GM12864 (cell line): ENCODE results near the gene GTSE1.

Experiments used
- DNase-seq: peaks from one replicate; pipeline ENCODE4 v3.0.0-alpha.2; 2011; ENCODE audit warnings: low read depth
- H3K4me3 ChIP-seq: 2 replicates; pipeline ENCODE4 v1.5.1; 2011; ENCODE audit warnings: mild to moderate bottlenecking, low read depth, low read length, control low read depth
- CTCF ChIP-seq: IDR thresholded peaks from 2 replicates; pipeline ENCODE4 v1.5.1; 2011; ENCODE audit warnings: low read depth, mild to moderate bottlenecking, moderate library complexity, low read length, control low read depth, inconsistent platforms; ENCODE audit errors: missing control alignments

Gene GTSE1

GRCh38 chr22:46275455-46276122, 21.1 kb upstream of the GTSE1 start:
- no peak overlapping the region for H3K4me3 ChIP-seq
- no peak for TF ChIP-seq CTCF
- no peak for DNase-seq

- no peak for TF ChIP-seq CTCF
- no peak for DNase-seq
- no peak overlapping the region for H3K4me3 ChIP-seq
Measured at GRCh38 chr22:46276563-46276962, 20.1 kb upstream of the GTSE1 start.

- H3K4me3 ChIP-seq = no peak overlapping the region
- no peak for TF ChIP-seq CTCF
Measured at GRCh38 chr22:46278656-46279645, 17.7 kb upstream of the GTSE1 start.

GRCh38 chr22:46280063-46280817, 16.4 kb upstream of the GTSE1 start:
- TF ChIP-seq CTCF = no peak
- DNase-seq = no peak
- no peak overlapping the region for H3K4me3 ChIP-seq

More at GRCh38 chr22:46278656-46279645, 17.7 kb upstream of the GTSE1 start:
- no peak for DNase-seq

- no peak for TF ChIP-seq CTCF
- no peak overlapping the region for H3K4me3 ChIP-seq
- DNase-seq = no peak
Measured at GRCh38 chr22:46280999-46281623, 15.6 kb upstream of the GTSE1 start.

GRCh38 chr22:46281866-46282678, 14.6 kb upstream of the GTSE1 start:
- no peak for TF ChIP-seq CTCF
- H3K4me3 ChIP-seq = no peak overlapping the region
- no peak for DNase-seq
